ENCODE measurements around the gene VIP. TPM values are rescaled to one million over a fixed set of nuclear protein-coding genes. Genes with fewer than 3 reads are reported as not detected.

The VIP gene
- total RNA-seq (2022; extraction: Qiagen RNA extraction), result not detected in 5 replicates

DNA sequence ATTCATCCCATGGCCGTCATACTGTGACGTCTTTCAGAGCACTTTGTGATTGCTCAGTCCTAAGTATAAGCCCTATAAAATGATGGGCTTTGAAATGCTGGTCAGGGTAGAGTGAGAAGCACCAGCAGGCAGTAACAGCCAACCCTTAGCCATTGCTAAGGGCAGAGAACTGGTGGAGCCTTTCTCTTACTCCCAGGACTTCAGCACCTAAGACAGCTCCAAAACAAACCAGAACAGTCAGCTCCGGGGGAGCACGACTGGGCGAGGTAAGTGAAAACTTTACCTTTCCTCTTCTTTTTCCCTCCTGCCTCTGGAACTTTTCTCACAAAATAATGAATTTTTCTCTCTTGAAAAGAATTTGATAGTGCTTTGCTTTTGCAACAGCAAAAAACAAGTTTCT lies at the start of gene VIP:
VIP (plus strand) TSS at position 104 of the 400 bp plus-strand sequence. CDS start 1,381 bp downstream, outside the sequence.

Other genes starting within 250 kb of the VIP start
- gene SYNE1, start 113.4 kb upstream of the VIP start, total RNA-seq (2022; extraction: Qiagen RNA extraction), result 20.2 to 27.3 TPM (median 21.6 TPM) in 5 replicates
- gene MYCT1, start 52.9 kb upstream of the VIP start, total RNA-seq (2022; extraction: Qiagen RNA extraction), result not detected in 5 replicates
- gene FBXO5, start 232.2 kb downstream of the VIP start, total RNA-seq (2022; extraction: Qiagen RNA extraction), result 19.4 to 21.4 TPM (median 20.3 TPM) in 5 replicates